Transverse colon (tissue), 3 donors: ENCODE data around the gene TBC1D22B.

Source experiments
- CTCF ChIP-seq, 5 experiments: fragments of 200-600 bp in 3 of 5; fragments of 450-650 bp in 2 of 5; sonication (generic) in 3 of 5; IDR thresholded peaks; 1 replicate in 2 of 5; 2 replicates in 3 of 5; pipeline ENCODE4 v1.5.1; 2016 to 2017; ENCODE audit warnings: antibody characterized with exemption in 5 of 5, inconsistent platforms in 3 of 5, mild to moderate bottlenecking in 2 of 5, moderate library complexity in 1 of 5
- EP300 ChIP-seq: sonication (generic); formaldehyde crosslinking; IDR thresholded peaks from one replicate; pipeline ENCODE4 v1.6.1; 2017; ENCODE audit warnings: antibody characterized with exemption, low read depth
- POLR2A ChIP-seq: fragments of 450-650 bp; IDR thresholded peaks from one replicate; pipeline ENCODE4 v1.6.1; 2016; ENCODE audit warnings: antibody characterized with exemption, mild to moderate bottlenecking, moderate library complexity

- TF ChIP-seq CTCF (IDR thresholded peaks at IDR 0.05) (no peak), EP300 (no peak), POLR2A (no peak)
Measured at GRCh38 chr6:37254881-37255280, 2.7 kb upstream of the TBC1D22B start.
